HG03060 (cell line): ENCODE results near the gene TMCC1.
A peak's percentile ranks its signal among the peaks of the same experiment; 100 is the strongest.
"Not testable (repeated sequence)": the region's sequence is repeated elsewhere in the genome, so short reads cannot be mapped to it uniquely, and the experiment has no call there.

Experiments used
- ATAC-seq: cut with Tn5 transposase; IDR thresholded peaks from one replicate; pipeline ENCODE4 v1.9.1; 2021; ENCODE audit warnings: low read depth, moderate number of reproducible peaks; ENCODE audit not compliant: unreplicated experiment

Gene TMCC1

GRCh38 chr3:129893581-129894070 is at the start of gene TMCC1:
Gene TMCC1 (minus strand): TSS chr3:129893711.
- peak; percentile 73 for ATAC-seq

- ATAC-seq, result no peak
These were observed 49.5 kb upstream of the TMCC1 start for GRCh38 chr3:129943020-129943419.

GRCh38 chr3:129942296-129942695 is 48.8 kb upstream of the TMCC1 start:
- ATAC-seq, result no peak

- no peak for ATAC-seq
These were observed 46.6 kb upstream of the TMCC1 start for GRCh38 chr3:129940086-129940485.

- ATAC-seq, result no peak
These were observed 44.8 kb upstream of the TMCC1 start for GRCh38 chr3:129938140-129938930.

GRCh38 chr3:129937717-129938116 is 44.2 kb upstream of the TMCC1 start:
- no peak for ATAC-seq

GRCh38 chr3:129936757-129937156 is 43.2 kb upstream of the TMCC1 start:
- ATAC-seq, result no peak

GRCh38 chr3:129934234-129935123 is 41.0 kb upstream of the TMCC1 start:
- ATAC-seq, result no peak

- no peak for ATAC-seq
These were observed 40.0 kb upstream of the TMCC1 start for GRCh38 chr3:129933471-129933870.

- ATAC-seq, result no peak
These were observed 35.9 kb upstream of the TMCC1 start for GRCh38 chr3:129929383-129929782.

GRCh38 chr3:129927072-129927471 is 33.6 kb upstream of the TMCC1 start:
- ATAC-seq, result no peak

GRCh38 chr3:129919806-129920205 is 26.3 kb upstream of the TMCC1 start:
- ATAC-seq, result no peak

- ATAC-seq, result no peak
These were observed 25.8 kb upstream of the TMCC1 start for GRCh38 chr3:129919357-129919756.

- no peak for ATAC-seq
These were observed 24.9 kb upstream of the TMCC1 start for GRCh38 chr3:129918461-129918860.

- ATAC-seq, result no peak
These were observed 24.0 kb upstream of the TMCC1 start for GRCh38 chr3:129917423-129918007.

- ATAC-seq, result no peak
These were observed 20.1 kb upstream of the TMCC1 start for GRCh38 chr3:129913618-129914017.

- ATAC-seq, result no peak
These were observed 17.9 kb upstream of the TMCC1 start for GRCh38 chr3:129911261-129911861.

GRCh38 chr3:129909235-129909634 is 15.7 kb upstream of the TMCC1 start:
- not testable (repeated sequence) for ATAC-seq

- no peak for ATAC-seq
These were observed 14.9 kb upstream of the TMCC1 start for GRCh38 chr3:129908417-129908816.

- ATAC-seq, result not testable (repeated sequence)
These were observed 7.8 kb upstream of the TMCC1 start for GRCh38 chr3:129901272-129901671.

- ATAC-seq, result no peak
These were observed 3.5 kb upstream of the TMCC1 start for GRCh38 chr3:129897026-129897425.
